ENCODE results near the gene EMC7.
A peak's percentile ranks its signal among the peaks of the same experiment; 100 is the strongest.
"Not testable (repeated sequence)": the region's sequence is repeated elsewhere in the genome, so short reads cannot be mapped to it uniquely, and the experiment has no call there.

The EMC7 gene

DNA sequence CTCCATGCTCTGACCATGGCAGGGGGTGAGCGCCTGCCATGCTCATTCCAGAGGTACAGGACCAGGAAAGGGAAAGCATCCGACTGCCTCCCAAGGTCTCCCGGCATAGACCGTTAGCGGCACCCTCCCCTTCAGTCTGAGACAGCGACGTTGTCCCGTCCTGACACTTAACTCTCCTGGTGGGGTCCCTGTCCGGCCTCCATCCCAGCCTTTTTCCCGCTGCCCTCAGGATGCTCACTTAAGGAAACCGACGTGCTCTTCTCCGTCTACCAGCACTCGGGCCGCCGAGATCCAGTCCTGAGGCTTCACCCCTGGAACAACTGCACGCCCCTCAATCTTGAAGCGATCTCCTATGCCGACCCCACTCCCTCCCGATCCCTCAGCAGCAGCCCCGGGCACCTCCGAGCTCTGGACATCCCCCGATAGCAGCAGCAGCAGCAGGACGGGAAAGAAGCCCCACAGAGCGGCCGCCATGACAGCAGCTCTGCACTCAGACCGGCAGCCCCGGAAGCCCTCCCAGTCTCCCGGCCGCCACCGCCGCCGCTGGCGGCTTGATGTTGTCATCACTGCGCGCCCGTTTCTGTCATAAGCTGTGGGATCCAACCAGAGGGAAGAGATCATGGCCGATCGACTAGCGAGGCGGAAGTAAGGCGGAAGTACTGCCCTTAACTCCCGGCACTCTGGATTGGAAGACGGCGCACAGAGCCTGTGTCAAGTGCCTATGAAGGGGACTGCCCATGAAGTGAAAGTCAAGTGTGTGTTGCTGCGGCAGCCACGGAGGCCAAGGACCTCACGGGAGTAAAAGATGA is at the start of gene EMC7, which contains the start of gene PGBD4:
Gene EMC7, minus strand, starts transcription at position 497 of the 809 bp plus-strand sequence. Its CDS starts 23 bp downstream, at position 474.
Gene PGBD4, plus strand, starts transcription at position 718 of the 809 bp plus-strand sequence. CDS start 449 bp downstream, outside the sequence.
- DNase-seq, result peak; percentile 99

DNA sequence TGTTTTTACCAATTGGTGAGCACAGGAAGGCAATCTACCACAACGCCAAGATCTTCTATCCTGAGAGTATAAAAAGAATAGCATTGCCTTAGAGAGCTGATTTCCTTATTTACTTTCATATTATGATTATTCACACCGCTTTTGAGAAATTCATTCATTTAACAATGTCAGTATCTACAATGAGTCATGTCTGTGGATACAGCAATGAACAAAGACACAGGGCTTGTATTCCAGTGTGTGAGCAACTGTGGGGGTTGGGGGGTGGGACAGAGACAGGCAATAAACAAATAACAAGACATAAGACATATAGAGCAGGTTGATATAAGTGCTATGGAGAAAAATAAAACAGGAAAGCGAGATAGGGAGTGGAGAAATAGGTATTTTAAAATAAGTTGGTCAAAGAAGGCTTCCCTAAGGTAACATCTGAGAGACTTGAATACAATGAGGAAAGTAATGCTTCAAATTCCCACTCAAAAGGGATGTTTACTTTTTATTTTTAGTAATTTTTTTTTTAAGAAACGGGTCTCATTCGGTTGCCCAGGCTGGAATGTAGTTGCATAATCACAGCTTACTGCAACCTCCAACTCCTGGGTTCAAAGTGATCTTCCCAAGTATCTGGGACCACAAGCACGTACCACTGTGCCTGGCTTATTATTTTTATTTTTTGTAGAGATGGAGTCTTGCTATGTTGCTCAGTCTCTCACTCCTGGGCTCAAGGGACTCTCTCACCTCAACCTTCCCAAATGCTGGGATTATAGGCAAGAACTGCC is 45.9 kb upstream of the EMC7 start:
- no peak for DNase-seq

- no peak for DNase-seq
Measured at GRCh38 chr15:34133511-34133910, 31.8 kb upstream of the EMC7 start.

DNA sequence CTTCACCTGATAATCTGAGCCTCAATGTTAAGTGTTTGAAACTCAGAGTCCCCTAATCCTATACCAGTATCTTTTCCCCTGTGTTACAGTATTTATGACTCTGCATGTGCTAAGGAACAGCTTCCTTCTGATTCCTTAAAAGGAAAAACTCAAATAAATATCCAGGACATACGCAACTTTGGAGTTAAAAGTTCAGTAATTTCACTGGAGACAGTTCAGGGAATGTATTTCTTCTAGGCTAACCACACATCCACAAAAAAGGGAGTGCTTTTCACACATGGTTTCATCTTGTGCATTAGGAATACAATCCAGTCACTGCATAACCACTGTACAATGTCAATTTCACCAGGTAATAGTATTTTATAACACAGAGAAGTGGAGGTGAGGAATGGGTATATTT is 31.2 kb upstream of the EMC7 start:
- DNase-seq, result no peak

DNA sequence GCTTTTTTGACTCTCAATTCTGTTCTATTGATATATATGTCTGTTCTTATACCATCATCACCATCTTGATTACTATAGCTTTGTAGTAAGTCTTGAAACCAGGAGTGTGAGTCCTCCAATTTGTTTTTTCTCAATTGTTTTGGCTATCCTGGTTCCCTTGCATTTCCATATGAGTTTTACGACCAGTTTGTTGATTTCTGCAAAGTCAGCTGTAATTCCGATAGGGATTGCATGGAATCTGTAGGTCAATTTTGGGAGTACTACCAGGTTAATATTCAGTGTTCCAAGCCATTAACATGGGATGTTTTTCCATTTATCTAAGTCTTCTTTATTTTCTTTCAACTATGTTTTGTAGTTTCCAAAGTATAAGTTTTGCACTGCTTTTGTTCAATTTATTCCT is 27.2 kb upstream of the EMC7 start:
- DNase-seq, result no peak

DNA sequence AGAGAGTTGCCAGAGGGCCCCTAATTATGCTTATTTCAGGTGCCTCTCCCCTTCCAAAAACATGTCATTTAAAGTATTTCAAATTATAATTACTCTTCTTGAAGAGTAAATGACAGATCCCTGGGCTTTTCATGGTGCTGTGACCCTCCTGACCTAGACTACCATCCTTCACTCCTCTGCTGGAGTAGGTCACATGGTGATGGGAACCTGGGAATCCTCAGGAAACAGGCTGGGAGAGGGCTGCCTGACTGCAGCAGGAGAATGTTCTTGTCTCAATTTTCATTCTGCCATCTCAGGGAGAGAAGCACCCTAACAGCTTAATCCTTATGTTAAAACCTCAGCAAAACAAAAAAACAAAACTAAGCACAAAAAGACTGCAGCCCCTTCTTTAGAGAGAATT is 24.9 kb upstream of the EMC7 start:
- no peak for DNase-seq

DNA sequence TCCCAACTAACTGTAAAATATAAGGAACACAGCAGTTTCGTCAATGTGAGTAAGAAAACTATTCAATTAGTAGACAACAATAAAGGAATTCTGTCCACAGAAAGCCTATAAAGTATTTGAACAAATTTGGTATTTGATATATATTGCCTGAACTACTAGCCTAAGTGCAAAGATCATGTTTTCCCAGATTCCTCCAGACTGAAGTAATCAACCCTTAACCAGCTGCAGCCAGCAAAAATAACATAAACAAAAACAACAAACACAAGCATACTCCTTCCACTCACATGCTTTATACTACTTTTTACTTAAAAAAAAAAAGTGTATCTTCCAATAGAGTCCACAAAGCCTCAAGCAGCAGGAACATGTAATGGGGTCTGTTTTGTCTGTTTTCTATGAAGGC is 24.3 kb upstream of the EMC7 start:
- DNase-seq, result no peak

DNA sequence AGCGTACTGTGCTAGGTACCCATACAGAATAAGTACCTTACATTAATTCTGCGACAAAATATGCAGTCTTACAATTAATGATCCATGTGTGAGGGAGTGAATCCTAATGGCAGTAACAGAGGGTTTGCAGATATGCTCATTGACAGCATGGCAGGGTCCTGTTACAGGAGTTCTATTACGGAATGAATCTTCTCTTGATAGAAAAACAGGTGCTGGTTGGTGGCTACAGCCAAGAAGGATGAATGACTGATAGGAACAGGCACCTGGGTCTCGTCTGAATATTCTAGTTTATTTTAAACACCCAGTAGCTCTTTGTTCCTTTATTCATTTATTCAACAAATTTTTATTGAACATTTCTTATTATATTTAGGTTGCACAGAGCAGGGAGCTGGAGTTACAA is 23.0 kb upstream of the EMC7 start:
- DNase-seq, result no peak

- DNase-seq, result no peak
Measured at GRCh38 chr15:34122771-34123183, 21.1 kb upstream of the EMC7 start.

DNA sequence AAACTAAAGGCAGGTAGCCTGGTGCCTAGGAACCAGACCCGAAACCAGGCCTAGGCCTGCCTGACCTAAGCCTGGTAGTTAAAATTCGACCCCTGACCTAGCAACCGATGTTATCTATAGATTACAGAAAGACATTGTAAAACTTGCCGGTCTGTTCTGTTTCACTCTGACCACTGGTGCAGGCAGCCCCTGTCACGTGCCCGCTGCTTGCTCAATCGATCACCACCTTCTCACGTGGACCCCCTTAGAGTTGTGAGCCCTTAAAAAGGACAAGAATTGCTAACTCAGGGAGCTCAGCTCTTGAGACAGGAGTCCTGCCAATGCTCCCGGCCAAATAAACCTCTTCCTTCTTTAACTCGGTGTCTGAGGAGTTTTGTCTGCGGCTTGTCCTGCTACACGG is 20.1 kb upstream of the EMC7 start:
- DNase-seq, result not testable (repeated sequence)

DNA sequence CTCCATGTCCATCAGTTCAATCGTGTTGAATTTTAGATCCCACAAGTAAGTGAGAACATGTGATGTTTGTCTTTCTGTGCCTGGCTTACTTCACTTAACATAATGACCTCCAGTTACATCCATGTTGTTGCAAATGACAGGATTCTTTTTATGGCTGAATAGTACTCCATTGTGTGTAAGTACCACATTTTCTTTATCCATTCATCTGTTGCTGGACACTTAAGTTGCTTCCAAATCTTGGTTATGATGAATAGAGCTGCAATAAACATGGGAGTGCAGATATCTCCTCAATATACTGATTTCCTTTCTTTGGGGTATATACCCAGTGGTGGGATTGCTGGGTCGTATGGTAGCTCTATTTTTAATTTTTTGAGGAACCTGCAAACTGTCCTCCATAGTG is 18.8 kb upstream of the EMC7 start:
- not testable (repeated sequence) for DNase-seq

- DNase-seq, result no peak
Measured at GRCh38 chr15:34119291-34119690, 17.6 kb upstream of the EMC7 start.

- no peak for DNase-seq
Measured at GRCh38 chr15:34116620-34117019, 15.0 kb upstream of the EMC7 start.

DNA sequence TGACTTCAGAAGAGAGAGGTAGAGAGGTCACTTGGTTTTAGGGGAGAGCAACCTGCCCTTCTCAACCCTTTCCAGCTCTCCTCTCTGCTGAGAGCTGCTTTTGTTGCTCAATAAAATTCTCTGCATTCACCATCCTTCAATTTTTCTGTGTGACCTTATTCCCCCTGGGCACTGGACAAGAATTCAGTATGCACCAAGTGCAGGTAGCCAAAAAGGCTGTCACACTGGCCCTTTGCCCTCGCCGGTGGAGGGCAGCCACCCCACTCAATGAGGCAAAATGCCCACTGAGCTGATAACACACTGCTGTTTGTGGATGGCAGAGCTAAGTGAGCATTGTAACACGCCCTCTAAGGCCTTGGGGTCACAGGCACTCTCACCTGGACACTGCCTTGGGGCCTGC is 13.1 kb upstream of the EMC7 start:
- DNase-seq, result no peak

DNA sequence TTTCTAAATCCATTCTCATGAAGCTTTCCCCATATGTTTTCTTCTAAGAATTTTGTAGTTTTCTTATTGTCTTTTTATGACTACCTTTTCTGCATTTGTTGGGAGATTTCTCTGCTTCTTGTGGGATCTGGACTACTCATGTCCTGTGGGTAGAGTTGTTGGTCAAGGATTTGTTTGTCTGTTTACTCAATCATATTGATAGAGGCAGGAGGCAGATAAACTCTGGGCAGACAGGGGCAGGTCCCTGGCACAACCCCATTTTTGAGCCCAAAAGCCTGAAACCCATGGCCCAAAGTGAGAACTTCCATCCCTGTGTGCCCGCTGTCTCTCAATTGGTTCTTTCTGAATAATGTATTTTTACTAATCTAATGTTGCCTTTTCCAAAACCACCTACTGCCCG is 12.6 kb upstream of the EMC7 start:
- DNase-seq, result no peak

- no peak for DNase-seq
Measured at GRCh38 chr15:34111488-34111887, 9.8 kb upstream of the EMC7 start.

- DNase-seq, result no peak
Measured at GRCh38 chr15:34109797-34110663, 8.4 kb upstream of the EMC7 start.

GRCh38 chr15:34107315-34107714 is 5.7 kb upstream of the EMC7 start:
- no peak for DNase-seq

DNA sequence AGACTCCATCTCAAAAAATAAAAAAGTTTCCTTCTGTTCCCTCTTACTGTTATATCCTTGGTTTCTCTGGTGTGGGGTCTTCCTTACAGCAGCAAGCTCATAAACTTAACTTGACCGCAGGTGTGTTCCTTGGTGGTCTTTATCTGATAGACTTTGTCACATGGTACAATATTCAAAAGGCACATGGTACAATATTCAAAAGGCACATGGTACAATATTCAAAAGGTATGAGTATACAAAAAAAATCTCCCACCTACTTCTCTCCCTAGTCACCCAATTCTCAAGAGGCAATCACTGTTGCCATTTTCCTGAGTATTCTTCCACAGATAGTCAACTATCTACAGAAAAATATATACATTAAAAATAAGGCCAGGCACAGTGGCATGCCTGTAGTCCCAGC is 4.8 kb upstream of the EMC7 start:
- no peak for DNase-seq

DNA sequence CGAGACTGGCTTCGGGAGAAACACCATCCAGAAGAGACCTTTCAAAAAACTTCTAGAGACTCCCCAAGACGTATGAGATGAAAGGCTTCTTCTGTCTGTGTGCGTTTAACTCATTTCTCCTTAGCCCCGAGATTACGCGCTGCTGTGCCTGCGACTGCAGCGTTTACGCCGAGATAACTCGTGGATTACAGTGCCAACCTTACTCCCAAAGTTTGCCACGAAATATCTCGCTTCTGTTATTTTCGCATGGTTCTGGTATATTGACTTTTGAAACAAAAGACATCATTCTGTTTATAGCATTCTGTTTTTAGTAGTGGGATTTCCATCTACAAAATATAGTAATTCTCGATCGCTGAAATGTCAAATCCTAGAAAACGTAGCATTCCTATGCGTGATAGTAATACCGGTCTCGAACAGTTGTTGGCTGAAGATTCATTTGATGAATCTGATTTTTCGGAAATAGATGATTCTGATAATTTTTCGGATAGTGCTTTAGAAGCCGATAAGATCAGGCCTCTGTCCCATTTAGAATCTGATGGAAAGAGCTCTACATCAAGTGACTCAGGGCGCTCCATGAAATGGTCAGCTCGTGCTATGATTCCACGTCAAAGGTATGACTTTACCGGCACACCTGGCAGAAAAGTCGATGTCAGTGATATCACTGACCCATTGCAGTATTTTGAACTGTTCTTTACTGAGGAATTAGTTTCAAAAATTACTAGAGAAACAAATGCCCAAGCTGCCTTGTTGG is 688 bp upstream of the EMC7 start:
- no peak for DNase-seq

- DNase-seq, result no peak
Measured at GRCh38 chr15:34099914-34100313, 1.7 kb downstream of the EMC7 start.

DNA sequence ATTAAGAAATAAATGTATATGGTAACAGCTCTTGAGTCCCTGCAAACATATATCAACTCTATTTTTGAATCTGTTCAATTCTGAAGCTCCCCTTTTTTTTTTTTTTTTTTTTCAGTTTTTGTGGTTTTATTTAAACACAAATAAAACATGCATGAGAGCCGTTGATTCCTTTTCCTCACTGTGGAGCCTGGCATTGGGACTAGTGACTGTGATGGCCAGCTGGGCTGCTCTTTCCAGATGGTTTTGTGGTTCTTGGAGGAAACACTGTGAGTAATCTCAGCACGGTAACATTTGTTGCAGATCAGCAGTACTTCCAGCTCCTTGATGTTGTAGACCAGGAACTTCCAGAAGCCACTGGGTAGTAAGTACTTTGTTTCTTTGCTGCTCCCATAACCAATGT is 15.9 kb downstream of the EMC7 start:
- no peak for DNase-seq

Measured in activated gamma-delta T cell treated with Interleukin-2 at 50 U/mL for 16 hours (primary cell).